GM19328 (cell line): ENCODE results near the gene CGB1.
A peak's percentile ranks its signal among the peaks of the same experiment; 100 is the strongest.
"Not testable (repeated sequence)": the region's sequence is repeated elsewhere in the genome, so short reads cannot be mapped to it uniquely, and the experiment has no call there.

Experiments
- ATAC-seq: cut with Tn5 transposase; IDR thresholded peaks from one replicate; pipeline ENCODE4 v1.9.1; 2021; ENCODE audit warnings: mild to moderate bottlenecking, moderate library complexity; ENCODE audit not compliant: unreplicated experiment

CGB1 gene

GRCh38 chr19:49036815-49037214, at the start of gene CGB1:
Gene CGB1, minus strand, starts transcription at chr19:49036895. Its CDS starts 184 bp downstream, at chr19:49036711.
- not testable (repeated sequence) for ATAC-seq

GRCh38 chr19:49086296-49086695, 49.6 kb upstream of the CGB1 start:
- no peak for ATAC-seq

GRCh38 chr19:49085868-49086232, 49.2 kb upstream of the CGB1 start:
- no peak for ATAC-seq

- peak; percentile 84 for ATAC-seq
Observed at GRCh38 chr19:49085020-49085867, 48.5 kb upstream of the CGB1 start, which contains the start of gene SNRNP70. Gene SNRNP70, plus strand, starts transcription at chr19:49085451. Its CDS starts 964 bp downstream, at chr19:49086415.

GRCh38 chr19:49084206-49085019, 47.7 kb upstream of the CGB1 start:
- no peak for ATAC-seq

- no peak for ATAC-seq
Observed at GRCh38 chr19:49081273-49081672, 44.6 kb upstream of the CGB1 start.

- no peak for ATAC-seq
Observed at GRCh38 chr19:49080392-49080791, 43.7 kb upstream of the CGB1 start.

- not testable (repeated sequence) for ATAC-seq
Observed at GRCh38 chr19:49074869-49075268, 38.2 kb upstream of the CGB1 start.

- no peak for ATAC-seq
Observed at GRCh38 chr19:49073514-49074378, 37.1 kb upstream of the CGB1 start.

- ATAC-seq: no peak
Observed at GRCh38 chr19:49071860-49072547, 35.3 kb upstream of the CGB1 start.

- ATAC-seq: no peak
Observed at GRCh38 chr19:49070416-49070815, 33.7 kb upstream of the CGB1 start.

GRCh38 chr19:49069026-49069425, 32.3 kb upstream of the CGB1 start:
- ATAC-seq: no peak

- no peak for ATAC-seq
Observed at GRCh38 chr19:49067554-49067953, 30.9 kb upstream of the CGB1 start.

GRCh38 chr19:49065905-49066512, 29.3 kb upstream of the CGB1 start:
- no peak for ATAC-seq

- no peak for ATAC-seq
Observed at GRCh38 chr19:49064768-49065611, 28.3 kb upstream of the CGB1 start, which contains the start of gene NTF4. Gene NTF4, minus strand, starts transcription at chr19:49064818. Its CDS starts 2,821 bp downstream, at chr19:49061997.

- ATAC-seq: no peak
Observed at GRCh38 chr19:49064029-49064629, 27.4 kb upstream of the CGB1 start.

GRCh38 chr19:49061445-49061844, 24.8 kb upstream of the CGB1 start:
- ATAC-seq: no peak

- ATAC-seq: no peak
Observed at GRCh38 chr19:49061000-49061399, 24.3 kb upstream of the CGB1 start.
